ENCODE data around the gene GPR35. TPM values are rescaled to one million over a fixed set of nuclear protein-coding genes. Genes with fewer than 3 reads are reported as not detected.

The GPR35 gene
- total and polyA plus RNA-seq, 10 of the 15 experiments (the other 5 are each of a cell fraction or from before 2014, with no cell fraction given) = 0.14 to 1.6 (median 0.75) TPM; not detected in 3

GRCh38 chr2:240576436-240577205, 48.7 kb upstream of the GPR35 start:
- Histone ChIP-seq H4K20me1 (ENCODE audit: control insufficient read depth, insufficient read depth) (no peaks in the 10 kb centered on the region; the same call in 1 of the 2 replicates), H3K27ac (ENCODE audit: control insufficient read depth, insufficient read depth) (no peak overlapping the region), H2AFZ (ENCODE audit: control insufficient read depth, low read depth, low read length) (no peak overlapping the region), H3K36me3 (ENCODE audit: control insufficient read depth in 2 of 2, insufficient read depth in 2 of 2, low read length in 1 of 2) (peaks cover 0 to 7% of the 10 kb centered on the region in 2 experiments; a peak in 3 of 4 replicates), H3K79me2 (ENCODE audit: control insufficient read depth, insufficient read depth, low read length) (peaks cover 2% of the 10 kb centered on the region), H3K4me3 (no peak overlapping the region), H3K4me2 (ENCODE audit: control insufficient read depth, insufficient read depth) (no peak overlapping the region), H3K9me3 (replicated peaks; ENCODE audit: control insufficient read depth, insufficient read depth, low read length) (no peaks in the 10 kb centered on the region; the same call in 2 of the 3 replicates), H3K4me1 (ENCODE audit: control insufficient read depth, insufficient read depth, low read length) (peaks cover 25% of the 10 kb centered on the region), H3K27me3 (replicated peaks in 1 of 2; ENCODE audit: control insufficient read depth in 2 of 2, insufficient read depth in 2 of 2, low read length in 1 of 2) (no peaks in the 10 kb centered on the region), H3K9ac (ENCODE audit: control insufficient read depth, insufficient read depth, low read length) (no peak overlapping the region)
- DNase-seq (ENCODE audit: low read depth, low spot score) (no peak), ATAC-seq (no peak), FAIRE-seq (no peak)
- no peak for TF ChIP-seq LARP7 (IDR thresholded peaks at IDR 0.05)
- no peak for TF ChIP-seq SP1 (IDR thresholded peaks at IDR 0.05; ENCODE audit: low read depth, low read length)
- no peak for TF ChIP-seq ZNF207 (IDR thresholded peaks at IDR 0.05; ENCODE audit: borderline replicate concordance)
- no peak for TF ChIP-seq STAT3 (IDR thresholded peaks at IDR 0.05; ENCODE audit: low read depth, low read length)
- TF ChIP-seq BMI1 (IDR thresholded peaks at IDR 0.05; ENCODE audit: borderline replicate concordance) = no peak
- no peak for TF ChIP-seq ZNF622 (IDR thresholded peaks at IDR 0.05)
- no peak for TF ChIP-seq ZBED1 (IDR thresholded peaks at IDR 0.05; ENCODE audit: borderline replicate concordance)
- TF ChIP-seq NR2C1 (IDR thresholded peaks at IDR 0.05) = no peak
- no peak for TF ChIP-seq DPF2 (IDR thresholded peaks at IDR 0.05)
- 98% methylated on average over 21 of the region's 32 CpGs for WGBS (ENCODE audit: insufficient coverage, insufficient replicate concordance, low lambda C conversion rate, missing lambda C conversion rate)
- CTCF ChIA-PET = no interaction called here
- intact Hi-C loops (cut with micrococcal nuclease; ENCODE audit: unreplicated experiment) (no loop called here), in situ Hi-C loops (cut with MboI) (no loop called here)
- no TSS peak for BruUV-seq (replicated peaks)
- SMC1A ChIA-PET (ENCODE audit: uncharacterized antibody, unreplicated experiment) = no interaction called here
- RAD21 ChIA-PET (ENCODE audit: unreplicated experiment) = no interaction called here
- POLR2A ChIA-PET = no interaction called here

All from GM12878 (cell line).